DMS114 treated with DMSO at 0.1 percent for 48 hours (cell line): ENCODE data around the gene GJB5.

Experiments used
- DNase-seq: peaks from one replicate; lab custom pipeline; 2025; ENCODE audit not compliant: unreplicated experiment; lab: John Stamatoyannopoulos, UW

The GJB5 gene

GRCh38 chr1:34744851-34745250 lies 10.0 kb upstream of the GJB5 start:
- no peak for DNase-seq

- no peak for DNase-seq
These were observed 9.2 kb upstream of the GJB5 start for GRCh38 chr1:34745666-34746065.

GRCh38 chr1:34746101-34746500 lies 8.7 kb upstream of the GJB5 start:
- DNase-seq = no peak

GRCh38 chr1:34746785-34747637 lies 7.8 kb upstream of the GJB5 start:
- no peak for DNase-seq

GRCh38 chr1:34747638-34747941 lies 7.3 kb upstream of the GJB5 start:
- DNase-seq = no peak

GRCh38 chr1:34749992-34750391 lies 4.9 kb upstream of the GJB5 start:
- no peak for DNase-seq

- DNase-seq = no peak
These were observed 4.2 kb upstream of the GJB5 start for GRCh38 chr1:34750610-34751009.

- no peak for DNase-seq
These were observed 1.7 kb upstream of the GJB5 start for GRCh38 chr1:34753163-34753562.

- DNase-seq = no peak
These were observed 1.1 kb downstream of the GJB5 start for GRCh38 chr1:34755961-34756360.

- DNase-seq = no peak
These were observed 2.5 kb downstream of the GJB5 start for GRCh38 chr1:34757386-34757785.

GRCh38 chr1:34758751-34759150 lies 3.9 kb downstream of the GJB5 start:
- DNase-seq = no peak

- no peak for DNase-seq
These were observed 4.9 kb downstream of the GJB5 start, which contains the start of gene GJB4 for GRCh38 chr1:34759503-34760357. GJB4 (plus strand) TSS chr1:34759740; CDS start chr1:34761255, 1,515 bp downstream.

- no peak for DNase-seq
These were observed 6.4 kb downstream of the GJB5 start for GRCh38 chr1:34761176-34761761.

- DNase-seq = no peak
These were observed 7.0 kb downstream of the GJB5 start for GRCh38 chr1:34761776-34762307.

- no peak for DNase-seq
These were observed 7.8 kb downstream of the GJB5 start for GRCh38 chr1:34762474-34763141.

- no peak for DNase-seq
These were observed 8.4 kb downstream of the GJB5 start for GRCh38 chr1:34763142-34763781.

- DNase-seq = no peak
These were observed 14.0 kb downstream of the GJB5 start for GRCh38 chr1:34768856-34769255.

- DNase-seq = no peak
These were observed 16.2 kb downstream of the GJB5 start for GRCh38 chr1:34770891-34771504.

GRCh38 chr1:34771573-34772371 lies 16.9 kb downstream of the GJB5 start:
- DNase-seq = no peak
